Caco-2 (cell line): ENCODE data around the gene PTTG1IP. TPM values are rescaled to one million over a fixed set of nuclear protein-coding genes. Genes with fewer than 3 reads are reported as not detected.

Source experiments
- BruUV-seq: library from RNA; stranded (reverse); fragments of 400-500 nt; replicated peaks from 2 replicates; lab custom pipeline; 2021; lab: Mats Ljungman, UMichigan
- CTCF ChIA-PET: fragments of 300-600 bp; sonication (Branson Sonifier 250); formaldehyde crosslinking; loops from one replicate; lab custom pipeline; 2022; ENCODE audit warnings: antibody characterized with exemption; lab: Charles Lee
- POLR2A ChIA-PET: fragments of 300-600 bp; sonication (Branson Sonifier 250); formaldehyde crosslinking; loops from one replicate; lab custom pipeline; 2022; ENCODE audit warnings: antibody characterized with exemption; lab: Charles Lee
- DNase-seq, 2 experiments: peaks; one replicate each; pipeline versions ENCODE4 v3.0.0 to v3.0.0-alpha.2; 2020 to 2022
- H3K27me3 ChIP-seq: replicated peaks from 2 replicates; pipeline ENCODE4 v1.6.0; 2011; ENCODE audit warnings: low read length; ENCODE audit not compliant: control insufficient read depth, insufficient read depth
- H3K36me3 ChIP-seq: 2 replicates; pipeline ENCODE4 v1.5.1; 2011; ENCODE audit warnings: low read length; ENCODE audit not compliant: control insufficient read depth, insufficient read depth
- H3K4me1 ChIP-seq: fragments of 250-450 bp; sonication (Bioruptor Pico); 2 replicates; pipeline ENCODE4 v1.5.1; 2020; ENCODE audit warnings: mild to moderate bottlenecking
- H3K4me3 ChIP-seq: 2 replicates; pipeline ENCODE4 v1.5.1; 2011; ENCODE audit warnings: low read depth, mild to moderate bottlenecking, control low read depth, low read length
- H3K9me3 ChIP-seq: fragments of 250-450 bp; sonication (Bioruptor Pico); 2 replicates; pipeline ENCODE4 v1.5.1; 2020; ENCODE audit warnings: mild to moderate bottlenecking, moderate library complexity
- H3K27ac Mint-ChIP-seq: one replicate; pipeline ENCODE4 v1.8.0; 2022; ENCODE audit warnings: mixed read lengths; ENCODE audit not compliant: unreplicated experiment
- H3K27me3 Mint-ChIP-seq: one replicate; pipeline ENCODE4 v1.8.0; 2022; ENCODE audit warnings: mixed read lengths; ENCODE audit not compliant: insufficient read depth, unreplicated experiment
- H3K36me3 Mint-ChIP-seq: one replicate; pipeline ENCODE4 v1.8.0; 2022; ENCODE audit warnings: mild to moderate bottlenecking, mixed read lengths; ENCODE audit not compliant: insufficient read depth, unreplicated experiment
- H3K4me1 Mint-ChIP-seq: one replicate; pipeline ENCODE4 v1.8.0; 2022; ENCODE audit warnings: low read depth, mixed read lengths; ENCODE audit not compliant: unreplicated experiment
- H3K4me3 Mint-ChIP-seq: one replicate; pipeline ENCODE4 v1.8.0; 2022; ENCODE audit warnings: mild to moderate bottlenecking, moderate library complexity, mixed read lengths; ENCODE audit not compliant: unreplicated experiment
- H3K9me3 Mint-ChIP-seq: one replicate; pipeline ENCODE4 v1.8.0; 2022; ENCODE audit warnings: mixed read lengths; ENCODE audit not compliant: unreplicated experiment
- CTCF ChIP-seq, 2 experiments: fragments of 200-600 bp in 1 of 2; IDR thresholded peaks; 1 replicate in 1 of 2; 2 replicates in 1 of 2; pipeline versions ENCODE4 v1.5.1 to v1.8.0; 2011 to 2022; ENCODE audit warnings: antibody characterized with exemption in 1 of 2, control low read depth in 1 of 2, inconsistent platforms in 1 of 2, low read depth in 1 of 2, low read length in 1 of 2, mild to moderate bottlenecking in 1 of 2, moderate library complexity in 1 of 2; ENCODE audit not compliant: insufficient read depth in 1 of 2, severe bottlenecking in 1 of 2, unreplicated experiment in 1 of 2
- intact Hi-C: fragments of 100-400 bp; cut with micrococcal nuclease; formaldehyde crosslinking; loops from one replicate; pipeline ENCODE4 v1.10.0; 2022; ENCODE audit not compliant: unreplicated experiment
- total RNA-seq: library from RNA; stranded (reverse); gene quantifications from 2 replicates; pipeline ENCODE4 v1.2.3, GENCODE V29; 2022

The PTTG1IP gene
- total RNA-seq, 1 experiment from 2014 or later, result 296 TPM

GRCh38 chr21:44902268-44903049, 29.0 kb upstream of the PTTG1IP start:
- TF ChIP-seq CTCF (IDR thresholded peaks at IDR 0.05; ENCODE audit: insufficient read depth in 1 of 2, low read depth in 1 of 2, low read length in 1 of 2, severe bottlenecking in 1 of 2, unreplicated experiment in 1 of 2), result no peak
- ChIA-PET CTCF (no interaction called here), POLR2A (no interaction called here)
- no peaks in the 10 kb centered on the region; the same call in 1 of the 2 replicates for H3K27me3 ChIP-seq
- H3K9me3 Mint-ChIP-seq, result no peaks in the 10 kb centered on the region
- no peak overlapping the region for H3K4me3 Mint-ChIP-seq
- H3K4me1 ChIP-seq, result no peaks in the 10 kb centered on the region
- no peak for DNase-seq
- no peaks in the 10 kb centered on the region for H3K27me3 Mint-ChIP-seq
- H3K36me3 ChIP-seq, result no peaks in the 10 kb centered on the region
- no peak overlapping the region for H3K4me3 ChIP-seq
- H3K9me3 ChIP-seq, result no peaks in the 10 kb centered on the region
- no peaks in the 10 kb centered on the region for H3K36me3 Mint-ChIP-seq
- BruUV-seq, result no TSS peak
- intact Hi-C loops, result no loop called here
- no peak overlapping the region for H3K27ac Mint-ChIP-seq
- H3K4me1 Mint-ChIP-seq, result no peaks in the 10 kb centered on the region

GRCh38 chr21:44901391-44902074, 28.0 kb upstream of the PTTG1IP start:
- Mint-ChIP-seq H3K27me3 (no peaks in the 10 kb centered on the region), H3K36me3 (no peaks in the 10 kb centered on the region), H3K9me3 (no peaks in the 10 kb centered on the region), H3K4me1 (no peaks in the 10 kb centered on the region), H3K27ac (no peak overlapping the region), H3K4me3 (no peak overlapping the region)
- no peak for TF ChIP-seq CTCF (IDR thresholded peaks at IDR 0.05; ENCODE audit: insufficient read depth in 1 of 2, low read depth in 1 of 2, low read length in 1 of 2, severe bottlenecking in 1 of 2, unreplicated experiment in 1 of 2)
- no peak for DNase-seq
- no TSS peak for BruUV-seq
- Histone ChIP-seq H3K36me3 (no peaks in the 10 kb centered on the region), H3K27me3 (no peaks in the 10 kb centered on the region; the same call in 1 of the 2 replicates), H3K4me1 (no peaks in the 10 kb centered on the region), H3K9me3 (no peaks in the 10 kb centered on the region), H3K4me3 (no peak overlapping the region)
- ChIA-PET CTCF (no interaction called here), POLR2A (no interaction called here)
- intact Hi-C loops, result no loop called here

GRCh38 chr21:44900559-44901251, 27.2 kb upstream of the PTTG1IP start:
- no TSS peak for BruUV-seq
- CTCF ChIA-PET, result no interaction called here
- no peaks in the 10 kb centered on the region for H3K9me3 Mint-ChIP-seq
- H3K36me3 Mint-ChIP-seq, result no peaks in the 10 kb centered on the region
- Histone ChIP-seq H3K4me1 (no peaks in the 10 kb centered on the region), H3K4me3 (no peak overlapping the region), H3K36me3 (no peaks in the 10 kb centered on the region), H3K9me3 (no peaks in the 10 kb centered on the region), H3K27me3 (no peaks in the 10 kb centered on the region; the same call in 1 of the 2 replicates)
- no peaks in the 10 kb centered on the region for H3K27me3 Mint-ChIP-seq
- H3K4me1 Mint-ChIP-seq, result no peaks in the 10 kb centered on the region
- DNase-seq, result no peak
- no peak for TF ChIP-seq CTCF (IDR thresholded peaks at IDR 0.05; ENCODE audit: insufficient read depth in 1 of 2, low read depth in 1 of 2, low read length in 1 of 2, severe bottlenecking in 1 of 2, unreplicated experiment in 1 of 2)
- intact Hi-C loops, result no loop called here
- H3K4me3 Mint-ChIP-seq, result no peak overlapping the region
- POLR2A ChIA-PET, result no interaction called here
- H3K27ac Mint-ChIP-seq, result no peak overlapping the region
